Osteoblast (primary cell): ENCODE measurements around the gene IL9R. TPM values are rescaled to one million over a fixed set of nuclear protein-coding genes. Genes with fewer than 3 reads are reported as not detected.

Source experiments
- DNase-seq: peaks from one replicate; pipeline ENCODE4 v3.0.0; 2011; ENCODE audit warnings: low spot score, mixed read lengths; ENCODE audit not compliant: insufficient read length; ENCODE audit errors: missing footprints
- H2AFZ ChIP-seq: 2 replicates; pipeline ENCODE4 v1.6.0; 2011; ENCODE audit warnings: mild to moderate bottlenecking, low read length
- H3K27ac ChIP-seq: 2 replicates; pipeline ENCODE4 v1.5.1; 2011; ENCODE audit warnings: mild to moderate bottlenecking, low read depth, low read length, moderate library complexity
- H3K27me3 ChIP-seq: 2 replicates; pipeline ENCODE4 v1.6.0; 2012; ENCODE audit warnings: mild to moderate bottlenecking, control low read depth, inconsistent platforms, low read length, moderate library complexity; ENCODE audit not compliant: insufficient read depth
- H3K36me3 ChIP-seq: 2 replicates; pipeline ENCODE4 v1.5.1; 2011; ENCODE audit warnings: mild to moderate bottlenecking, low read length, control low read depth, moderate library complexity; ENCODE audit not compliant: insufficient read depth
- H3K4me1 ChIP-seq: 2 replicates; pipeline ENCODE4 v1.5.1; 2011; ENCODE audit warnings: mild to moderate bottlenecking, low read length, control low read depth, moderate library complexity; ENCODE audit not compliant: insufficient read depth
- H3K4me2 ChIP-seq: 2 replicates; pipeline ENCODE4 v1.6.0; 2011; ENCODE audit warnings: mild to moderate bottlenecking, low read length; ENCODE audit not compliant: insufficient read depth
- H3K4me3 ChIP-seq: fragments of 200-600 bp; sonication (generic); 3 replicates; pipeline ENCODE4 v1.5.1; 2012; ENCODE audit warnings: mild to moderate bottlenecking, low read length, inconsistent platforms; ENCODE audit not compliant: insufficient read depth
- H3K79me2 ChIP-seq: 2 replicates; pipeline ENCODE4 v1.6.0; 2012; ENCODE audit warnings: mild to moderate bottlenecking, low read length, control low read depth, inconsistent platforms; ENCODE audit not compliant: insufficient read depth
- H3K9me3 ChIP-seq: 2 replicates; pipeline ENCODE4 v1.5.1; 2011; ENCODE audit warnings: low read depth, low read length, control low read depth
- H4K20me1 ChIP-seq: 2 replicates; pipeline ENCODE4 v1.6.0; 2012; ENCODE audit warnings: mild to moderate bottlenecking, low read length, control low read depth; ENCODE audit not compliant: insufficient read depth
- CTCF ChIP-seq: IDR thresholded peaks from 2 replicates; pipeline ENCODE4 v1.5.1; 2011; ENCODE audit warnings: mild to moderate bottlenecking, low read depth, low read length, moderate library complexity; ENCODE audit errors: extremely low read depth
- total RNA-seq: library from RNA; depleted of rRNA; stranded (reverse); fragments of >200 nt; gene quantifications from 2 replicates; pipeline ENCODE4 v1.2.3, GENCODE V29; 2012

The IL9R gene
- total RNA-seq, result not detected in 2 replicates

- Histone ChIP-seq H4K20me1 (no peaks in the 10 kb centered on the region), H3K4me2 (no peak within 1 kb of the TSS), H3K4me3 (no peak within 1 kb of the TSS), H3K9me3 (no peaks in the 10 kb centered on the region), H3K4me1 (no peaks in the 10 kb centered on the region), H3K36me3 (no peaks in the 10 kb centered on the region), H3K79me2 (no peaks in the 10 kb centered on the region), H2AFZ (no peak within 1 kb of the TSS), H3K27ac (no peak within 1 kb of the TSS), H3K27me3 (no peaks in the 10 kb centered on the region)
- no peak for TF ChIP-seq CTCF
- DNase-seq, result peak; percentile 58
Measured at GRCh38 chrX:155997436-155997835, at the start of gene IL9R. Gene IL9R, plus strand, starts transcription at chrX:155997696. Its CDS starts 64 bp downstream, at chrX:155997760.

GRCh38 chrX:155949098-155949497 is 48.4 kb upstream of the IL9R start:
- no peaks in the 10 kb centered on the region for H3K4me1 ChIP-seq
- TF ChIP-seq CTCF, result no peak
- no peak overlapping the region for H2AFZ ChIP-seq

GRCh38 chrX:155951237-155951789 is 46.2 kb upstream of the IL9R start:
- no peaks in the 10 kb centered on the region for H3K27me3 ChIP-seq
- no peaks in the 10 kb centered on the region for H3K36me3 ChIP-seq
- H3K4me1 ChIP-seq, result no peaks in the 10 kb centered on the region
- no peaks in the 10 kb centered on the region for H4K20me1 ChIP-seq
- H3K27ac ChIP-seq, result no peak overlapping the region
- H3K4me3 ChIP-seq, result no peak overlapping the region
- no peak overlapping the region for H3K4me2 ChIP-seq
- H3K9me3 ChIP-seq, result no peaks in the 10 kb centered on the region
- no peak for TF ChIP-seq CTCF
- no peaks in the 10 kb centered on the region for H3K79me2 ChIP-seq
- no peak overlapping the region for H2AFZ ChIP-seq
- DNase-seq, result peak; percentile 26

More at GRCh38 chrX:155949098-155949497, 48.4 kb upstream of the IL9R start:
- Histone ChIP-seq H3K4me2 (no peak overlapping the region), H3K27me3 (no peaks in the 10 kb centered on the region), H3K9me3 (no peaks in the 10 kb centered on the region), H3K36me3 (no peaks in the 10 kb centered on the region), H4K20me1 (no peaks in the 10 kb centered on the region), H3K27ac (no peak overlapping the region), H3K79me2 (no peaks in the 10 kb centered on the region), H3K4me3 (no peak overlapping the region)
- no peak for DNase-seq

GRCh38 chrX:155953055-155953454 is 44.4 kb upstream of the IL9R start:
- H3K36me3 ChIP-seq, result no peaks in the 10 kb centered on the region
- H3K4me1 ChIP-seq, result no peaks in the 10 kb centered on the region
- H3K27ac ChIP-seq, result no peak overlapping the region
- TF ChIP-seq CTCF, result no peak
- no peak overlapping the region for H3K4me3 ChIP-seq
- no peaks in the 10 kb centered on the region for H3K27me3 ChIP-seq
- no peaks in the 10 kb centered on the region for H4K20me1 ChIP-seq
- no peaks in the 10 kb centered on the region for H3K9me3 ChIP-seq
- H2AFZ ChIP-seq, result no peak overlapping the region
- DNase-seq, result peak; percentile 29
- no peaks in the 10 kb centered on the region for H3K79me2 ChIP-seq
- no peak overlapping the region for H3K4me2 ChIP-seq
